8988T (cell line): ENCODE data around the gene POMC.
A peak's percentile ranks its signal among the peaks of the same experiment; 100 is the strongest.
"Not testable (repeated sequence)": the region's sequence is repeated elsewhere in the genome, so short reads cannot be mapped to it uniquely, and the experiment has no call there.

ENCODE experiments used
- DNase-seq: peaks from one replicate; pipeline ENCODE4 v3.0.0; 2011

POMC gene

DNA sequence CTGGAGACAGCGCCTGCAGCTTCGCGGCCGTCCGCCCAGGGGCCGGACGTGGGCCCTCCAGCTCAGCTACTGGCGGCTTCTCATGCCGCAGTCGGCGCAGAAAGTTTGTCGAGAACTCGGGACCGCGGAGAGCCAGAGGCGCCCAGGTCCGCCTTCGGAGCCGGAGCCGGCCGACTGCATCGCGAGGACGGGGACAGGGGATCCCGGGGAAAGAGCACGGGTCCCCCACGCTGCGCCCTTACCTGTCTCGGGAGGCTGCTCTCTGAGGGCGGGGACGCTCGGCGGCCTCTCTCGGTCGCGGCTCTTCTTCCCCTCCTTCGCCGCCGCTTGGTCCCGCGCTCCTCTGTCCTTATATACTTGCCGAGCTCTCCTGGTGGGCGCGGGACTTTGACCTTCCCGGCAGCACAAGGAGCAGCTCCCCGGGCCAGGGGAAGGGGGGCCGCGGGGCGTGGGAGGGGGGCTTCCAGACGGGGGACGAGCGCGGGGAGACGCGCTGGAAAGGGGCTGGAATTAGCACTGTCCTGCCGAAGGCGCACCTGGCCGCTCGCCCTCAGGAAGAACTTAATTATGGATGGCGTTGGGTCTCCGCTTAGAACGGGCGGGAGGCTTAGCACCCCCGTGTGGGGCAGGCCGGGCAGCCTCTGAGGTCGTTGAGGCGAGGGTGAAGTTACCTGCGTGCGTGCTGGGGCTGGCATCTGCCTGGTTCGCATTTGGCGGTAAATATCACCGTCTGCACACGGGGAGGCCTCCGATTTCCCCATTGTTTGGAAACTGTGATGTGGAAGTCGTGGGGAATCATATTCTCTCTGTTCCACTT lies at the start of gene POMC:
TSS of gene POMC (minus strand) at position 325 of the 817 bp plus-strand sequence. CDS start 3,808 bp downstream, outside the sequence.
- no peak for DNase-seq

DNA sequence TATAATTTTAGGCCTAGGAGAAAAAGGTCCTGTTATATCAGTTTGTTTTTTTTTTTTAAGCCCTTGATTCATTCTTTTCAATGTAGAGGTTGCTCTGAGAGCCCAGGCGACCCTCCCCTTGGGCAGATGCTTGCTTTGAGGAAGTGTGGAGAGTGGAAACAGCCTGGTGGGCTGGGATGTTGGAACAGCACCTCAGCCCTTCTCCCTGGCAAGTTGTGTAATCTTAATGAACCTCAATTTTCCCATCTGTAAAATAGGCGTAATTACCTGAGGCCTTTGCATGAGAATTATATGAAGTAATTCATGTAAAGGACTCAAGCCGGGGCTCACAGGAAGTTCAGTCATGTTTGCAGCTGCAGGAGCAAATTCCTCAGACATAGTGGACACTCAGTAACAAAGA lies 49.7 kb upstream of the POMC start:
- DNase-seq = no peak

DNA sequence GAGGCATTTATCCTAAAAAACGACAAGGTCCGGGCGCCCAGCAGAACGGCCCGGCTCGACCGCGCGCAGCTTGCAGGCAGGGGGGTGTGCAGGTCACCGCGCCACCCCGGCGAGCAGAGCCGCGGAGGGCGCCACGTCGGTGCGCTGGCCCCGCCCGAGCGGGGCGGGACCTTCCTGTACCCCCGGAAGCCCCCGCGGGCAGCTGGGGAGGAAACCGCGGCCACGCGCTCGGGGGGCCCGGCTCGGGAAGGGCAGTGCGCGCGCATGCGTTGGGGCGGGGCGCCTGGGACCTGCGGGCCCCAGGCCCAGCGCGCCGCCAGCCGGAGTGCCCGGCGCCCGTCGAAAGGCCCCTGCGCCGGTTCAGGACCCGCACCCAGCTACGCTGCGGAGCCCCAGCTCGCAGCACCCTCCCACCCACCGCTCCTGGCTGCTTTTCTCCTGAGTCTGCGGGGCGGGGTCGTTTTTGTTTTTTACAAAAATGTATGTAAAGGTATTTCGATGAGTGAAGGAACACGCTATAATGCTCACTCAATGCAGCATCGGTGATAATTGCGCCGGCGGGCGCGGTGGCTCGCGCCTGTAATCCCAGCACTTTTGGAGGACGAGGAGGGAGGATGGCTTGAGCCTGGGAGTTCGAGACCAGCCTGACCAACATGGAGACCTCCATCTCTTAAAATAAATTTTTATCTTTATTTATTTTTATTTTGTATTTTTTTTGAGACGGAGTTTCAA lies 47.7 kb upstream of the POMC start:
- no peak for DNase-seq

DNA sequence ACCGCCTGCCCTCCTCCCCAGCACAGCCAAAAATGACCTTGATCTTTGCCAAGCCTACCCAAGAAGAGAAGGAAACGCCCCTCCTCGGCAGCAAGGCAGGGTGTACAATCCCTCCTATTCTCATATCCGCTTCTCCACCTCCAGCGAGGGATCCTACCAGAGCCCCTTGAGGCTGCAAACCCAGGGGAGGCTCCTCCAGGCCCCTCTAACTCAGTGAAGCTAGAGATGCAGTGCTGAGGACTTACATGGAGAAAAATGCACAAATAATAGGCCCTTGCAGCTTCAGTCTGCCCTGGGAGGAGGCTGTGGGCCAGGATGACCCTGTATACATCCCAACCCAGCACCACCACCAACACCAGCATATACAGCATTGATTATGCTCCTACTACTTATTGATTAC lies 46.9 kb upstream of the POMC start:
- DNase-seq = no peak

DNA sequence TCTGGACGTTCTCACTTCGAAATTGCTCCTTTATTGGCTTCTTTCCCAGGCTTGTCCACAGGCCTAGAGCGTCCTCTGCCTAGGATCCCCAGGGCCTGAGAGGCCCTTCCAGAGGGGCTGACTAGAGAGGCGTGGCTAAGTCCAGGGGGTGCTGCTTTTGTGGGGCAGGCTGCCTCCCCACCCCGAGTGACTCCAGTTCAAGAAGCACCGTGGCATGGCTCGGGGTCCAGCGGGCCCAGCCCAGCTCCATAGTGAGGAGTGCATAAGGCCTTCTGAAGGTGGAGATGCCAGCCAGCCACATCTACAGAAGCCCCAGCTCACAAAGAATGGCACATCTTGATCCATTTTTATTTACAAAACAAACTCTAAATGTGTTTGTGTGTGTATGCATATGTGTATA lies 44.8 kb upstream of the POMC start:
- no peak for DNase-seq

DNA sequence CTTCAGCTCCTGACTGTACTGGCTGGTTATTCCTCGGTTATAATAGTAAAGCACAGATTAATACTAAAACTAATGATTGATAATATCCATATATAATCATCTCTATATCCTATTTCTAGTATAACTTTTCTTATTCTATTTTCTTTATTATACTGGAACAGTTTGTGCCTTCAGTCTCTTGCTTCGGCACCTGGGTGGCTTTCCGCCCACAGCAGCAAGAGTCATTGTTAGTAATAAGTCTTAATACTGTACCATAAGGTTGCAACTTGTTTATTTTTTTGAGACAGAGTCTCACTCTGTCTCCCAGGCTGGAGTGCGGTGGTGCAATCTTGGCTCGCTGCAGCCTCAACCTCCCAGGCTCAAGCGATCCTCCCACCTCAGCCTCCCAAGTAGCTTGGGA lies 42.5 kb upstream of the POMC start:
- DNase-seq = not testable (repeated sequence)

DNA sequence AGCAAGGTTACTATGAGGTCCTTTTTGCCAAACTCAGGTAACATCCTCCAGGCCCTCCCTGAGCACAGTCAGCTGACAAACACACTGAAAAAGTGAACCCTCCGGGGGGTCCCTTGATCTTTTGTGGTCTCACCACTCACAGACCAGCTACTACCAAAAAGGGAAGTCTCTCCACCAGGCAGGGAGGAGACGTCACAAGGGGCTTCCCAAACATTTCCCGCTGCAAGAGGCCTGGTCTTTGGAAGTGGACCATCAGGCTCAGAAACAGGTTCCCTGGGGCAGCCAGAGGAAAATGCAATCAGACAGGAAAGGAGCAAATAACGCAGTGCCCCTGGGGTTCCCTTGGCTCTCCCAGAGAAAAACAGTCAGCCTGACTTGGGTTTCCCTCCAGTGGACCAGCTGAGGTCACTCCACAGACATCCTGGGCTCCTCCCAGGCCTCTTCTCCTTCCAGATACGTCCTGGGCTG lies 38.7 kb upstream of the POMC start:
- no peak for DNase-seq

DNA sequence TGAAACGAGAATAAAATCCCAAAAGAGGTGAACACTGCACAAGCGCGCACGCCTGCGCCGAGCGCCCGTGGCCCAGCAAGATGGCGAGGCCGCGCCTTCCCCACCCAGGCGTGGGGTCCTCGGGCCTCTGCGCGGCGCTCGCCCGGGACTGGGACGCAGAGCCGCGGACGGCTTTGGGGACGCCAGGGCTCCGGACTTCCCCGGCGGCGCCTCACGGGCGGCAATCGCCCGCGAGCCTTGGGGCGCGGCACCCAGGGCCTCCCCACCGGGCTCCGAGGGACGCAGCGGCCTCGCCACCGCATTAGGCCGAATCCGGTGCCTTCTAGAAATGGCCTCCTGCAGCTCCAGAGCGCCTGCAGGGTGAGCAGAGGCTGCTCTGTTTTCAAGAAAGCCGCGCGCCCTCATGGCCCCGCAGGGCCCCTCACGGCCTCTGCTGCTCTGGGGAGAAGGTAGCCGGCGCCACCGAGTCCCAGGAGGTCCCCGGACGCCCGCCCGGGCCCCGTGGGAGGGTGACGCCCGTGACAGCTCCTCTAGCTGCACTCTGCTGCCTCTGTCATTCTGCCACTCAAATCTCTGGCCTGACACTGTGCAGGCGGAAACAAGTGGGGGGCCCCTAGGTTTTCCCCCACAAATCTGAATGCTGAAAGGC lies 35.9 kb upstream of the POMC start:
- no peak for DNase-seq

DNA sequence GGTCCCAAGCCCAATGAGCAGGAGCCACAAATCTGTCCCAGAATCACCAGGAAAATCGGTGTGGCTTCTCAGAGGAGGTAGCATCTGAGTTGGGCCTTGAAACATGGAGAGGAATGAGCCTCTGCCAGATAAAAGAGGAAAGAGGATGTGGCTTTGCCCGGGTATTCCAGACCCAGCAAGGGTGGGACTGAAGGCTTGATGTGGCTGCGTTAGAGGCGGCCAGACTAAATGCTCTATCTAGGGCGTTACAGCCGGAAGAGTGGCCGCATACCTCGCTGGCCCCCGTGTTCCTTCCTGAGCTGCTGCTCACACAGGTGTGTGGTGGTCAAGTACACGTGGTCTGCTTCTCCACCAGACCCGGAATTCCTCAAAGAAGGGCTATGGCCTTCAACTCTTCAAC lies 33.9 kb upstream of the POMC start:
- no peak for DNase-seq

DNA sequence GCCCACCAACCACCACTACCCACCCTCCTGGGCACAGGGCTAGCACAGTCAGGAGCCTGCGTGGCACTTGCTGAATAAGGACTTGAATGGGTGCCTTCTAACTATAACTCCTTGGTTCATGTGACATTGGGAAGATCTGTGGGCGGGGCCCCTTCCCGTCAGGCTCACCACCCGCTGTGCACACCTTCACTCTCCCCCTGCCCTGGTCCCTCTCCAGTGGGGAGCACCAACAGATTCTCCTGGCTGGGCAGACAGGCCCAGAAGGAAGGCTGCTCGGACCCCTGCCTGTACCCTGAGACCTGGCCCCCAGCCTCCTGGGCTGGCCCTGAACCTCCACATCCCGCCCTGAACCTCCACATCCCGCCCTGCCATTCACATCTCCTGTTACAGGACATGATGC lies 33.4 kb upstream of the POMC start:
- no peak for DNase-seq

DNA sequence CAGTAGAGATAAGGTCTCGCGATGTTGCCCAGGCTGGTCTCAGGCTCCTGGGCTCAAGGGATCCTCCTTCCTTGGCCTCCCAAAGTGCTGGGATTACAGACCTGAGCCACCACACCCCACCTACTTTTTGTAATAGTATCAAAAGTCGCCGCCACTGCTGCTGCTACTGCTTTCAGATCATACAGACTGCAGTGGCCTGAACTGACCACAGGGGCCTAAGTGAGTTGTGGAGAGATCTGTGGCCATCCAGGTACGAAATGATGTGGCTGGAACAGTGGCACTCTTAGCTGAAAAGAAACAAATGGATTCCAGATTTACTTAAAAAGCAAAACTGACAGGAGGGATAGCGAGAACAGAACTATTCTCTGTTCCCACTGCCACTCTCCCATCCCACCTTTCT lies 32.9 kb upstream of the POMC start:
- peak; percentile 56 for DNase-seq

DNA sequence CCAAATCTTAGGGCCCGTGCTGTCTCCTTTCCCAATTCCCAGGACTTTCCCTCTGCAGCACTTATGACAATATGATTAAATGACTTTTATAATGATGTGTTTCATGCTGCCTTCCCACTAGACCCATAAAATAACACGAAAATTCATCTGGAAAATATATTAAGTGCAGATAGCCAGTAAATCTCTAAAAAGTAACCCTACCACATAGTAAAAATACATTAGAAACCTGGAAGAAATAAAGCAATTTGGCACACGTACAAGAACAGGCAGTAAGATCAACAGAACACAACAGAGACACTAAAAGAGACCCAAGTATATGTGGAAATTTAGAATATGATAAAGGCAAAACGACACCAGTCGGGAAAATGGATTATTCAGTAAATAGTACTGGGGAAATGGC lies 30.2 kb upstream of the POMC start:
- DNase-seq = no peak

DNA sequence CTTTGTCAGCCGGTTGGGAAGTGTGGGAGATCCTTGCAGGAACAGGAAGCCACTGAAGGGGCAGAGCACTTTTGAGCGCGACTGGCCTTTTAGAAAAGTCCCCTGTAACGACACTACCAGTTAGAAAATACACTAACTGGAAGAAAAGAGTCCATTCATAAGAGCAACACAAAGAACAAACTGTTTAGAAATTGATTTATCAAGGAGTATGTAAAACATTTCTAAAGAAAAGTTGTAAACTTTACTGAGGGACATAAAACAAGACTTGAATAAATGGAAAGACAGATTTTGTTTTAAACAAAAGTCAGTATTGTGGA lies 29.8 kb upstream of the POMC start:
- no peak for DNase-seq

DNA sequence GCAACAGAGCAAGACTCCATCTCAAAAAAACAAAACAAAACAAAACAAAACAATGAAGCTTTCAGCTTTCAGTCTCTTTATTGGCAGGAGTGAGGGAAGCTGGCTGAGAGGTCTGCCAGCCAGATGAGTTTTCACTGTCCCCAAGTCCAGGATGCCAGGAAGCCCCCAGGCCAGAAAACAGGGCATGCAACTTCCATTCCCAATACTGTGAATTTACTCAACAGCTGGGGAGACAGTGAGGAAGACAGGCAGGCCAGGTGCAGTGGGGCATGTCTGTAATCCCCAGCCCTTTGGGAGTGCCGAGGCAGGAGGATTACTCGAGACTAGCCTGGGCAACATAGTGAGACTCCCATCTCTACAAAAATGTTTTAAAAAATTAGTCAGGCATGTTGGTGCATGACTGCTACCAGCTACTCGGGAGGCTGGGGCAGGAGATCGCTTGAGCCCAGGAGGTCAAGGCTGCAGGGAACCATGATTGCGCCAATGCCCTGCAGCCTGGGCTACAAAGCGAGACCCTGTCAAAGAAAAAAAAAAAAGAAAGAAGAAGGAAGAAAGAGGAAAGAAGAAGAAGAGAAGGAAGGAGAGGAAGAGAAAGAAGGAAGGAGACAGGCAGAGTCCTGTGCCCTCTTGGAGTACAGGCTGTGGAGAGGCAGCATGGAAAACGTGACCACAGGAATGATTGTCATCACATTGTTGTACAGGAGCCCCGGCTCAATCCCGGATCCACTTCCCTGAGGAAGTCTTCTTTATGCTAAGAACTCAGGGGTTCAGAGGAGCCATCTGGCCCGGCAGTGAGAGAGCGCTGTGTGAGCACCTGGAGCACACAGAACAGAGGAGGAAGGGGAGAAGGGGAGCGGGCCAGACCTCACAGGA lies 29.2 kb upstream of the POMC start:
- DNase-seq = no peak

DNA sequence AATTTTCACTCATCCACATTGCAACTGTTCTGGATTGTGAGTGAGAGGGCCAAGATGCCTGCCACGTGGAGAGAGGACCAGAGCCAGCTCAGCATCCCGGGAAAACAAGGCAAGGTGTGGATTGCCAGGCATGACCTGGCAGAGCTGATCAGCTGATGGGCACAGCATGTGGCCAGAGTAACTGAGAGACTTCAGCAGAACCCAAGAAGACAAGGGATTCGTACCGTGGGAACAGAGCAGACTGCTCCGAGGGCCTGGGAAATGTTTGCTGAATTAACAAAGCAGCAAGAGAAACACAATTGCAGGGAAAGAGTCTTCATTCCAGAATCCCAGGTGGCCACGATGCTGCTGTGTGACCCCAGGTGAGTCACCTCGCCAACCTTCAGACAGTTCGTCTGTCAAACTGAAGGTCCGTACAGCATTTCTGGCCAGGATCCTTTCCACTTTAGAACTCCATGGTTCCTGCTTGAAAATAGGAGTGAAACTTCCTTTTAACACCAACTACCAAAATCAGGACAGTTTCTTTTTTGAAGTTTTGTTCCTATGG lies 26.3 kb upstream of the POMC start:
- DNase-seq = no peak

DNA sequence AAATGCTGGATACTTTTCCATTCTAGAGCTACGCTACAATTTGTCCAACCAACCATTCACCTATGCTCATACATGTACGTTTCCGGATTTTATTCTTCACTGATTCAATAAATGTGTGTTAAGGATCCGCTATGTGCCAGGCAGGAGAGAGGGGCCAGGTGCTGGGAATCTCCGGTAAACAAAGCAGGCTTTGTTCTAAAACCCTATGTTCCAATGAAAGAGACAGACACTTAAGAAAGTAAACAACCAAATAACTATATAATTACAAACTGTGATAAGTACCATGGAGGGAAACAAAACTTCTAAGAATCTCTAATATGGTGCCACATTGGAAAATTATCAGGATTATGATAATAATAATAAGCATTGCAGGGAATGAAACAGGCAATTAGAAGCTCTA lies 22.2 kb upstream of the POMC start:
- DNase-seq = no peak

DNA sequence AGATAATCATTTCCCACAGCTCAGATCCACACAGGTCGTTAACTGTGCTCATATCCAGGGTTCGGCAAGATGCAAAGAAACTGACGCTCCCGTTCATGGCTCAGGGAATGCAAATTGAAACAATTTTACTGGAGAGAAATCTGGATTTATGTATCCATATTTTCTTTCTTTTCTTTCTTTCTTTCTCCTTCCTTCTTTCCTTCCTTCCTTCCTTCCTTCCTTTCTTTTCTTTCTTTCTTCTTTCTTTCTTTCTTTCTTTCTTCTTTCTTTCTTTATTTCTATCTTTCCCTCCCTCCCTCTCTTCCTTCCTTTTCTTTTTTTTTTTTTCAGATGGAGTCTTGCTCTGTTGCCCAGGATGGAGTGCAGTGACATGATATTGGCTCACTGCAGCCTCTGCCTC lies 20.0 kb upstream of the POMC start:
- DNase-seq = no peak

DNA sequence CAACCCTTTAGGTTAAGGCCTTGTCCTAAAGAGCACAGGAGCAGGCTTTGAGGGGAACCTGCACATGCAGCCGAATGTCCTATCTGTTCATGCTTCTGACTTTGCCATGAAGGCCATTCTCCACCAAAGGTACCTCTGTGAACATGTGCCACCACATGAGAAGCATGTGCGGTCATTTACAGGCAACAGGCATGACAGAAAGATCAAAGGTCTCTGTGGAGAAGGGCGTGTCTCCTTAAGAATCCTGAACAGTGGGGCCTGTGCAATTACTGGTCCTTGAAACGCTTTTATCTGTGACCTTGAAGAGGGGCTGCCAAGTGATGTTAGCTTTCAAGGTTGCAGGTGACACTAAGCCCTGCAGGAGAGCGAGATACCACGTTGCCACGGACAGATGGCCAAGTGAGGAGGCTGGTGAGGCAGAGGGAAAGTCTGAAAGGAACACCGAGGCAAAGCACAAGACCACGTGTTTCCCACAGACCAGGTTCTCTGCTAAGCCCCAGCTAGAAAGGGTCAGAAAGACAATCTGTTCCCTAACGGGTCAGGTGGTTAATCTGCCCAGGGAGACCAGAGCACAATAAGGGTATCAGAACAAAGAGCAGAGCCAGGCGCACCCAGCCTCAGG lies 19.5 kb upstream of the POMC start:
- no peak for DNase-seq

DNA sequence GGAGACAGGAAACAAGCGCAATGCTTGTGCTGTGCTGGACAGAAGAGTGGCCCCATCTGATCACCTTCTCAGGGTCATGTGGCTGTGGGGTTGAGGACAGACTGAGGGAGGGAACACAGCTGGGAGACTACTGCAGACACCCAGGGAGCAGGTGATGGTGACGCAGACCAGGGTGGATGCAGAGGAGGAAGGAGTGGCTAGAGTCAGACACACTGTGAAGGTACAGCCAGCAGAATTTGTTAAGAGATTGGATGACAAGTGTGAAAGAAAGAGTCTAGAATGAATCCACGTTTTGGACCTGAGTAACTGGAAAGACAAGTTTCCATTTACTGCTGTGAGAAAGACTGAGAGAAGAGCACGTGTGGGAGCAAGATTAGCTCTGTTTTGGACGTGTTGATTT lies 15.9 kb upstream of the POMC start:
- no peak for DNase-seq

DNA sequence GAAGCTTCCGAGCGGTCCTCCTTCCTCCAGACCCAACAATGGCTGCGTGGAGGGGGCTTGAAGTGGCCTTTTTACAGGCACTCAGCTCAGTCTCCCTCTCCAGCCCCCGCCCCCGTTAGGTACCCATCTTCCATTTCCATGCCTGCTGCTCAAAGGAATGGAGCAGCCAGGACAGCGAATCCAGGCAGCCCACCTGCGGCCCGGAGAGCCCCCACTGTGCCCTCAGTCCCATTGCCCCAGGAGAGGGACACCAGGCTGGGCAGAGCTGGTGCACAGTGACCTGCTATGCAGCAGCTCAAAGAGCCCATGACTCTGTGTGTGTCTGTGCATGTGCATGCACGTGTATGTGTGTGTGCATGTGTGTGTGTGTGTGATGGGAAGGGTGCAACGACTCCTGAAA lies 10.6 kb upstream of the POMC start:
- DNase-seq = no peak

DNA sequence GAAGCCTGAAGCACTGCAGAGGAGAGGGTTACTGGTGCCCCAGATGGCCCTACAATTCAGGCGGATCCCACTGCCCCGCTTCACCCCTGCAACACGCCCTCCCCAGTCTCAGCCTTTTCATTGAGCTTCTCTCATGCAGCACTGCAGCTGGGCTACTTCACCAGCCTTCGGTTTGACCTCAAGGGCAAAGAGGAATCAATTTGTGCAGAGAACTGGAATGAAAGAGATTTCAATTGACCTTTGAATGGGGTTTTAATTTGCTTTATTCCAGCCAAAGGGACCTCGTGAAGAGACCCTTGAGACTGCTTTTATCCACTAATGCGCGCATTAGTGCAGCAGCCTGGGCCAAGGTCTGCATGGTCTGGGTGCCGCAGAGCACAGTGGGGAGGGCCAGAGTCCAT lies 8.8 kb upstream of the POMC start:
- DNase-seq = no peak

DNA sequence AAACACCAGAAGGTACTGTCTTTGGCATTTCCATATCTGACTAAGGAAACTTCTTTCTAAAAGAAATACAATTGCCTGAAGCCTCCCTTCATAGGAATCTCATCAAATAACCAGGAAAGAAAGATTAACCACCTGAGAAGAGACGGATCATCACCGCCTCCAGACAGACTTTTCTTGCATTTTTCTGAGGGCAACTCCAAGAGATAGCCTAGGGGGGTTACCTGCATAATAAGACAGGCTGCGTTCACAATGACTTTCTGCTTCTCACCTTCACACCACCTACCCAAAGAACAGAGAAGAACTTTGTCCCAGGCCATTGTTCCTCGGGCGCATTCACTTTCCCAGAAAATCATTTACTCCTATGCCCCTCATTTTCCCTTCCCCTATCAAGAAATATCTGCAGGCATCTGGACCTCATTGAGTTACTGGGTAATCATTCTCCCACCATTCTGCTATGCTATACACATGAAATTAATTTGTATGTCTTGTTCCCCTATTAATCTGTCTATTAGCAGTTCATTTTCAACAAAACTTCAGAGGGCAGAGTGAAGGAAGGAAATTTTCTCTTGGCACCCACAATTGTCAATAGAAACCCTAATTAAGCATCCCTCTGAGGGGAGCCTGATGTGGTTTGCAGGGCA lies 8.3 kb upstream of the POMC start:
- DNase-seq = no peak
